ENCODE data around the gene E4F1. TPM values are rescaled to one million over a fixed set of nuclear protein-coding genes. Genes with fewer than 3 reads are reported as not detected.

E4F1 gene
- total and polyA plus RNA-seq, 9 of the 15 experiments (the other 6 are each of a cell fraction or from before 2014, with no cell fraction given), result 0.48 to 94.9 (median 20.4) TPM

- no peak for TF ChIP-seq GTF2A2 (tag; IDR thresholded peaks at IDR 0.05)
- peak; percentile 95 for TF ChIP-seq RBFOX2 (IDR thresholded peaks at IDR 0.05; ENCODE audit: low read depth, low read length)
- TF ChIP-seq ZNF175 (CRISPR knock-in tag; IDR thresholded peaks at IDR 0.05; ENCODE audit: low read depth), result 0 out of 2 replicates have a peak, but pooled peaks have one; percentile 27
- TF ChIP-seq, protein P1, sequence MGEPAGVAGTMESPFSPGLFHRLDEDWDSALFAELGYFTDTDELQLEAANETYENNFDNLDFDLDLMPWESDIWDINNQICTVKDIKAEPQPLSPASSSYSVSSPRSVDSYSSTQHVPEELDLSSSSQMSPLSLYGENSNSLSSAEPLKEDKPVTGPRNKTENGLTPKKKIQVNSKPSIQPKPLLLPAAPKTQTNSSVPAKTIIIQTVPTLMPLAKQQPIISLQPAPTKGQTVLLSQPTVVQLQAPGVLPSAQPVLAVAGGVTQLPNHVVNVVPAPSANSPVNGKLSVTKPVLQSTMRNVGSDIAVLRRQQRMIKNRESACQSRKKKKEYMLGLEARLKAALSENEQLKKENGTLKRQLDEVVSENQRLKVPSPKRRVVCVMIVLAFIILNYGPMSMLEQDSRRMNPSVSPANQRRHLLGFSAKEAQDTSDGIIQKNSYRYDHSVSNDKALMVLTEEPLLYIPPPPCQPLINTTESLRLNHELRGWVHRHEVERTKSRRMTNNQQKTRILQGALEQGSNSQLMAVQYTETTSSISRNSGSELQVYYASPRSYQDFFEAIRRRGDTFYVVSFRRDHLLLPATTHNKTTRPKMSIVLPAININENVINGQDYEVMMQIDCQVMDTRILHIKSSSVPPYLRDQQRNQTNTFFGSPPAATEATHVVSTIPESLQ (CRISPR knock-in tag; IDR thresholded peaks at IDR 0.05), result no peak
- TF ChIP-seq SMAD4 (CRISPR knock-in tag; conservative IDR thresholded peaks at IDR 0.05), result peak; percentile 2; the same call in 1 of the 2 replicates
- no peak for TF ChIP-seq MTF1 (CRISPR knock-in tag; IDR thresholded peaks at IDR 0.05; ENCODE audit: borderline replicate concordance)
- TF ChIP-seq SMARCE1 (IDR thresholded peaks at IDR 0.05), result no peak
- TF ChIP-seq SUPT5H (IDR thresholded peaks at IDR 0.05), result peak; percentile 93
- TF ChIP-seq MECOM (CRISPR knock-in tag; IDR thresholded peaks at IDR 0.05), result no peak
- no peak for TF ChIP-seq ZFPM2 (CRISPR knock-in tag; IDR thresholded peaks at IDR 0.05)
- no peak for TF ChIP-seq TAF15 (IDR thresholded peaks at IDR 0.05; ENCODE audit: low read depth, low read length)
- TF ChIP-seq ZNF589 (CRISPR knock-in tag; IDR thresholded peaks at IDR 0.05; ENCODE audit: low read depth), result no peak
- TF ChIP-seq ZNF551 (CRISPR knock-in tag; IDR thresholded peaks at IDR 0.05), result no peak
- TF ChIP-seq ZNF197 (CRISPR knock-in tag; IDR thresholded peaks at IDR 0.05; ENCODE audit: low read depth), result no peak
- no peak for TF ChIP-seq MYNN (IDR thresholded peaks at IDR 0.05)
- TF ChIP-seq MYNN (CRISPR knock-in tag; IDR thresholded peaks at IDR 0.05), result no peak
- TF ChIP-seq ESRRA (IDR thresholded peaks at IDR 0.05; ENCODE audit: borderline replicate concordance, low read depth), result no peak; the same call in 1 of the 2 replicates
- no peak; the same call in 1 of the 2 replicates for TF ChIP-seq ZBTB1 (CRISPR knock-in tag; IDR thresholded peaks at IDR 0.05; ENCODE audit: borderline replicate concordance, low read depth)
- TF ChIP-seq GATA2 (CRISPR knock-in tag; IDR thresholded peaks at IDR 0.05), result no peak
- peak; percentile 36 to 59; a peak in 3 of 4 replicates for TF ChIP-seq FOXK2 (conservative IDR thresholded peaks at IDR 0.05 in 1 of 2, IDR thresholded peaks at IDR 0.05 in 1 of 2; ENCODE audit: low read depth in 2 of 2)
- TF ChIP-seq MBD2 (IDR thresholded peaks at IDR 0.05; ENCODE audit: borderline replicate concordance, low read depth), result peak; percentile 52; the same call in 1 of the 2 replicates
- TF ChIP-seq TCF7L2 (IDR thresholded peaks at IDR 0.05; ENCODE audit: low read depth, low read length), result no peak
- TF ChIP-seq SMARCA4 (IDR thresholded peaks at IDR 0.05), result no peak
- TF ChIP-seq ZKSCAN1 (IDR thresholded peaks at IDR 0.05; ENCODE audit: low read depth, low read length), result no peak
- TF ChIP-seq TCF3 (CRISPR knock-in tag; IDR thresholded peaks at IDR 0.05), result no peak; the same call in 1 of the 2 replicates
- TF ChIP-seq HMG20B (CRISPR knock-in tag; IDR thresholded peaks at IDR 0.05), result no peak
- TF ChIP-seq JUND (IDR thresholded peaks at IDR 0.05; ENCODE audit: borderline replicate concordance, low read depth, low read length), result peak; percentile 69
- TF ChIP-seq JUND (tag; IDR thresholded peaks at IDR 0.05; ENCODE audit: borderline replicate concordance, low read depth, low read length), result no peak
- 0 out of 2 replicates have a peak, but pooled peaks have one; percentile 40 for TF ChIP-seq ZNF740 (CRISPR knock-in tag; IDR thresholded peaks at IDR 0.05)
- TF ChIP-seq ZNF740 (tag; IDR thresholded peaks at IDR 0.05), result no peak
These were observed at the start of gene E4F1 (continued) for GRCh38 chr16:2223221-2223941.

Measured in K562 (cell line).